ENCODE measurements around the gene DNAH3.
A peak's percentile ranks its signal among the peaks of the same experiment; 100 is the strongest.
"Not testable (repeated sequence)": the region's sequence is repeated elsewhere in the genome, so short reads cannot be mapped to it uniquely, and the experiment has no call there.

DNAH3 gene

DNA sequence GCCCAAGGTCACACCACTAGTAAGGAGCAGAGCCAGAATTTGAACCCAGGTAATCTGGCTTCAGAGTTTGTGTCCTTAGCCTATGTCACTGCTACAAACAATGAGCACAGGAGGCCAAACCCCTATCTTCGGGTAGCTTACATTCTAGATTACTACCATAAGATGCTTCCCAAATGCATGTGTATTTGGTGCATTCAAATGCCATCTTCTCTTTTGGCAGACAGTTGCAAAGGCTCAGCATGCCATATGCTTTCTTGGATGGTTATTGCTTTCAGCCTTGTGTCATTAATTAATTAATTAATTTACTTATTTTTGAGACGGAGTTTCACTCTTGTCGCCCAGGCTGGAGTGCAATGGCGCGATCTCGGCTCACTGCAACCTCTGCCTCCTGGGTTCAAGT, 80.7 kb downstream of the DNAH3 start:
- no peak for DNase-seq

DNA sequence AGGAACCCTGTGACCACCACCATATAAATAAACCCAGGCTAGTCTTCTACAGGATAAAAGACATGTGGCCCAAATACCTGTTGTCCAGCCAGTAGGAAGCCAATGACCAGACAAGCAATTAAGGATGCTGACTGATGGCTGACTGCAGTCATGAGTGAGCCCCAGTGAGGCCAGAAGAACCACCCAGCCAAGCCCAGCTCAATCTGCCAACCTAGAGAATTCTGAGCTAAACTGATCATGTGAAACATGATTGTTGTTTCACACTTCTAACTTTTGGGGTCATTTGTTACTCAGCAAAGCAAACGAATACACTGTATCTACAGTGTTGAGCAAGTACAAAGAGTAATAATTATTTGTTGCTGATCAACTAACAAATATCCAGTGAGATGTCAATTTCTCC, 86.4 kb downstream of the DNAH3 start:
- no peak for DNase-seq

DNA sequence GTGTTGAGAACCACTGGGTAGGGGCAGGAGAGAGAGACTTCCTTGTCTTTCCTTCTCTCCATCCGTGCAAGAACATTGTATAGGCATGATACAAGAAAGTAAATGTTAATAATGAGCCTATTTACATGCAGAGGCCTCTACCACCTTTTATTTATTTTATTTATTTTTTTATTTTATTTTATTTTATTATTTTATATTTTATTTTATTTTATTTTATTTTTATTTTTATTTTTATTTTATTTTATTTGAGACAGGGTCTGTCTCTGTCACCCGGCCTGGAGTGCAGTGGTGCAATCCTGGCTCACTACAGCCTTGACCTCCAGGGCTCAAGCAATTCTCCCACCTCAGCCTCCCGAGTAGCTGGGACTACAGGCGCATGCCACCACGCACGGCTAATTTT, 87.3 kb downstream of the DNAH3 start:
- not testable (repeated sequence) for DNase-seq

DNA sequence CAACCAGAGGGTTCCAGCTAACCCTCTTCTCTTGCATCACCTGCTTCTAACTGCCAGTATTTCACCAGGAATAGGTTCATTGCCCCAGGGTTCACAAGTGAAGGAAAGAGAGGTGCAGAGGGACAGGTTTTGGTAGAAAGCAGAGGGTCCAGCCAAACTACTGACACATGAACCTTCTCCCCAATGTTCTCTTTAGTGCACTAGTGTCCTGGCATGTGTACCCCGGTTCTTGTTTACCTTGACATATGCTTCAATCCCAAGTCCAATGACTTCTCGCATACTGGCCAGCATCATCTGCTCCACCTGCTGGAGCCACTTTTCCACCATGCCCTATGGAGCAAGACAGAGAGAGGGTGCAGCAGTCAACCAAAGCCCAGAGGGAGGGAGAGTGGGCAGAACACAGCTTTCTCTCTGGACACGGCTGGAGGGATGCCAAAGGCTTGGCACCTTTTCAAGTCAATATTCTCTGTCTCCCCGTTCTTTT, 90.6 kb downstream of the DNAH3 start:
- DNase-seq: no peak

DNA sequence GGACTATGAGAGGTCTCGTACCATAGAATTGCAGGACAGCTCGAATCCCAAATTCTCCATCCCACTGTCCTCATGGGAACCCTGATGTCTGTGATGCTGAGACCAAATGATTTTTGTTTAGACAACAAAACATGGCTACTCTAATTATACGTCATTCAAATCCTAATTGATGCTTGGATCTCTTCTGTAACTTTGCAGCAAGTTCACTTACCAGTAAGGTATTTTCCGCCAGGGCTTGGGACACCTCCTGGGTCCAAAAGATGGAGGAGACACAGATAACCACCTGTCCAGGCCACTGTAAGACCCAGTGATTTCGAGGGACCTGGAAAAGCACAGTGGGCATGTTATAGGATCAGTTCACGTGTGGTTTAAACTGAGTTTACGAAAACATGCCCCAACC, 92.8 kb downstream of the DNAH3 start:
- DNase-seq: no peak

DNA sequence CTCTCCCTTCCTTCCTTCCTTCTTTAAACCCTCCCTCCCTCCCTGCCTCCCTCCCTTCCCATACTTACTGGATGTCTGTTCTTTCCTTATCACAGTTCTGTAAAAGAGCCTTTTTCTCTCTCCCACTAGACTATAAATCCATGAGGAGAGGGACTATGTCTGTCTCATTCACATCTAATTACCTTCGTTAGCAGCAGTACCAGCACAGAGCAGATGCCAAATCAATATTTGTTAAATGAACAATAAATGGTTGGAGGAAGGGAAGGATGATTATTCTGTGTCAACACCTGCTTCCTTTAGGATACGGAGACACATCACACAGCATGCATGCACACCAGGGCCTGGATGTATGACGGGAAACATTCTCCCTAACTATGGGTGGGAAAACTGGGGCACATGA, 94.2 kb downstream of the DNAH3 start:
- no peak for DNase-seq

DNA sequence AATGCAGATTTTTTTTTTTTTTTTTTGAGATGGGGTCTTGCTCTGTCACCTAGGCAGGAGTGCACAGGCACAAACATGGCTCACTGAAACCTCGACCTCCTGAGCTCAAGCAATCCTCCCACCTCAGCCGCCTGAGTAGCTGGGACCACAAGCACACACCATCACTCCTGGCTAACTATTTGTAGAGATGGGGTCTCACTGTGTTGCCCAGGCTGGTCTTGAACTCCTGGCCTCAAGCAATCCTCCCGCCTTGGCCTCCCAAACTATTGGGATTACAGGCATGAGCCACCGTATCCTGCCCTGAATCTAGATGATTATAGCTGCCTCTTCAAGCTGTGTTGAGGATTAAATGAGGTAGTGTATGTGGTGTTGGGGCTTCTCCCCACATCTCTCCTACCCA, 94.9 kb downstream of the DNAH3 start:
- not testable (repeated sequence) for DNase-seq

DNA sequence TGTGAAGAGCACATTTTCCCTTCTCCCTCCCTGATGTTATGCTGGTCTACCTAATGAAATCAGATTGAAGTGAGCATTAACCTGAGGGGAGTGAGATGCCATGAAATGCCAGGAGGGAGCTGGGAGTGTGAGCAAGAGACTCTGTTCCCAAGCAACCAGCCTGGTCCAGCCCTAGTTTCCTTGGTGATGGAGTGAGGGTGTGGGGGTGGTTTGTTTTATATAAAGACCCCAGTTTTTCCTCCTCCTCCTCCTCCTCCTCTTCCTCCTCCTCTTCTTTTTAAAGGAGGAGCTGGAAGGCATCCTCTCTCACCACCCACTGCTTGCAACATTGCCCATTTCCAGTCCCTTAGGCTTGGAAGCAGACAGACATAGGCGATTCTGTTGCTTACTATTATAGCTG, 97.1 kb downstream of the DNAH3 start:
- DNase-seq: no peak

DNA sequence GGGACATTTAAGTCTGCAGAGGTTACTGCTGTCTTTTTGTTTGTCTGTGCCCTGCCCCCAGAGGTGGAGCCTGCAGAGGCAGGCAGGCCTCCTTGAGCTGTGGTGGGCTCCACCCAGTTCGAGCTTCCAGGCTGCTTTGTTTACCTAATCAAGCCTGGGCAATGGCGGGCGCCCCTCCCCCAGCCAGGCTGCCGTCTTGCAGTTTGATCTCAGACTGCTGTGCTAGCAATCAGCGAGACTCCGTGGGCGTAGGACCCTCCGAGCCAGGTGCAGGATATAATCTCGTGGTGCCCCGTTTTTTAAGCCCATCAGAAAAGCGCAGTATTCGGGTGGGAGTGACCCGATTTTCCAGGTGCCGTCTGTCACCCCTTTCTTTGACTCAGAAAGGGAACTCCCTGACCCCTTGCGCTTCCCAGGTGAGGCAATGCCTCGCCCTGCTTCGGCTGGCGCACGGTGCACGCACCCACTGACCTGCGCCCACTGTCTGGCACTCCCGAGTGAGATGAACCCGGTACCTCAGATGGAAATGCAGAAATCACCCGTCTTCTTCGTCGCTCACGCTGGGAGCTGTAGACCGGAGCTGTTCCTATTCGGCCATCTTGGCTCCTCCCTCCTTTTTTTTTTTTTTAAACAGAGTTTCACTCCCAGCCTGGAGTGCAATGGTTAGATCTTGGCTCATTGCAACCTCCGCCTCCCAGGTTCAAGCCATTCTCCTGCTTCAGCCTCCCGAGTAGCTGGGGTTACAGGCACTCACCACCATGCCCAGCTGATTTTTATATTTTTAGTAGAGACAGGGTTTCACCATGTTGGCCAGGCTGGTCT, 102.3 kb downstream of the DNAH3 start:
- DNase-seq: not testable (repeated sequence)

DNA sequence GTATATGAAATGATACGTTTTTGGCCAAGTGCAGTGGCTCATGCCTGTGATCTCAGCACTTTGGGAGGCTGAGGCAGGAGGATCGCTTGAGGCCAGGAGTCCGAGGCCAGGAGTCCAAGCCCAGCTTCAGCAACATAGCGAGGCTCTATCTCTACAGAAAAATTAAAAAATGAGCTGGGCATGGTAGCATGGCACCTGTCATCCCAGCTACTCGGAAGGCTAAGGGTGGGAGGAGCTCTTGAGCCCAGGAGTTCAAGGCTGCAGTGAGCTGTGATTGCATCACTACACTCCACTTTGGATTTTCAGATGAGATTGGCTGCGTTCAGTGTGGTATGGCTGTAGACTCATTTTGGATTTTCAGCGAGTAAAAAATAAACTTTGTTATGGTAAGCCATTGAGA, 112.4 kb downstream of the DNAH3 start:
- DNase-seq: no peak

DNA sequence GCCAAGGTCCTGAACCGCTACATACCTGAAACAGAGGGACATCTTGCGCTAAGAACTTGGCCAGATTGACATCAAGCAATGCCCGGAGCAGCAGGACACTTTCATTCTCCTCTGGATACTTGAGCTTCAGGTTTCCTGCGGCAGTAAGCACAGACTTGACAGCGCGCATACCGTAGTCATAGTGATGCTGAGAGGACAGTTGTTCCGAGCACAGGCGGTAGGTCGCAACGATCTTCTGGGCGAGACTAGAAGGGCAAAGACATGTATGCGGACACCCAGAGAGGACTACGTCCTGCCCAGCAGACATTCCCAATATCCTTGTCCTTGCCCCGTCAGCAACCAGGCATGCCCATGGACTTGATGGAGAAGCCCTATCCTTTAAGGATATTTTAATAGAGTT, 112.9 kb downstream of the DNAH3 start:
- DNase-seq: no peak

DNA sequence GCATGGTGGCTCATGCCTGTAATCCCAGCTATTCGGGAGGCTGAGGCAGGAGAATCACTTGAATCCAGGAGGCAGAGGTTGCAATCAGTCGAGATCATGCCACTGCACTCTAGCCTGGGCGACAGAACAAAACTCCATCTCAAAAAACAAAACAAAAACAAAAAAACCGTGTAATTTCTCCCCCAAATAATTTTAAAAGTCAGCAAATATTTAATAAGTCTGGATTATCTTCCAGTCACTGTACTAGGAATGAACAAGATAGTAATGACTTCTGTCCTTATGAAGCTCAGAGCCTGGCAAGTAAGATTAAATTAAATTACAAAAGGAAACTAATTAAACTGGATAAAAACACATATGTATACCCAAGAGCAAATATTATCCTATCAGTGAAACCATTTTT, 113.5 kb downstream of the DNAH3 start:
- no peak for DNase-seq

DNA sequence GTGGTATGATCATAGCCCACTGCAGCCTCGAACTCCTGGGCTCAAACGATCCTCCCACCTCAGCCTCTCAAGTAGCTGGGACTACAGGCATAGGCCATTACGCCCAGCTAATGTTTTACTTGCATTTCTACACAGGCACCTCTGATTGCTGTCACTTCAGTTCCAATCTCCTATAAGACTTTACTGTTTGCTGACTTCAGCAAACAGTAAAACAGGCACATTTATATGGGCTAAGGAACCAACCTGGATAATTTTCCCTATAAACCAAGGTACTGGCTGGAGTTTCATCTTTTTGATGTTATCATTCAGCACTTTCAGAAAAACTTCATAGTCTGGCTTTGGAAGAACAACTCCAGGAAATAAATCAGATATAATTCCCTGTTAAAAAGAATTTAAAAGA, 114.2 kb downstream of the DNAH3 start:
- no peak for DNase-seq

DNA sequence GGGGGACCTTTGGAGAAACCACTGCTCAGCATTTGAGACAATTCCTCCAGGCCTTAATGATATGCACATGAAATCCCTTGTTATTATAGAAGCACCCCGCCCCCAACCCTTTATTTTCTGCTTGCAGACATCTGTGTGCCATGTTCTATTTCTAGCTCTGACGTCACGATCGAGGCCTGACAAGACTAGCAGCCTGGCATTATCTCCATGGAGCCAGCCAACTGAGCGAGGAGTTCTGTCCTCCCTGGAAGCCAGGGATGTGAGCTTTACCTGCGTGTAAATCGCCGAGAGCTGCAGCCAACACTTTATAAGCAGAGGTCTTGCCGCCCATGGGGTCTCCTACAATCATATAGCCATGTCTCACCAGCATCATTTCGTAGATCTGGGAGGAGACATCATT, 116.9 kb downstream of the DNAH3 start:
- no peak for DNase-seq

DNA sequence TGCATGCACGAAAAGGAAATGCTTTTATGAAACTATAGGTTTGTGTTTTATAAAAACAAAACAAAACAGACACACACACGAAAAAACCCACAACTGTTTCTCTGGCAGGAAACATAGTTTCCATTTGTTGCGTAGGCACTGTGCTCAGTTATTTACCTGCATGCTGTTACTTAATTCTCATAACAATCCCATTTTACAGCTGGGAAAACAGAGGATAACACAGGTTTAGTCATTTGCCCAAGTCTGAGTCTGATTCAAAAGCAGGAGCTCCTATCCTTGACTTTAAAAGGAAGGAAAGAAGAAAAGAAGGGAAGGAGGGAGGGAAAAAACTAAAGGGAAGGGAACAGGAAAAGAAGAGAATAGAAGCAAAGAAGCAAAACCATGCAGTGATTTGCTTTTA, 117.4 kb downstream of the DNAH3 start:
- no peak for DNase-seq

DNA sequence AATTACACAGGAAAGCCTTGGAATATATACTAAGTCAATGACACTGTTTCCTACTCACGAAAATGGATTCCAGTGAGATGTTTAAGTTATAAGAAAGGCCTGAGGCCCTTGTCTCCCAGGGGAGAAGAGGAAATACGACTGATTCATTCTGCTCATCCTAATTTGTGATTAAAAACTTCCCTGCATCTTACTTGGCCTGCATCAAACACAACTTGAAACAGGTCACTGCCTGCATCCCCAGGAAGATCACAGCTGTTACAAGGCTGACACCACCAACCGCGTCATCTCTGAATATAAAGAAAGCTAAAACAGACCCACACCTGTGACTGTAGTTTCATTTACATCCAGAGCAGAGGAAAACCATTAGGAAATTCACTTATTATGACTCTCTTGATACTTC, 121.9 kb downstream of the DNAH3 start:
- DNase-seq: no peak

DNA sequence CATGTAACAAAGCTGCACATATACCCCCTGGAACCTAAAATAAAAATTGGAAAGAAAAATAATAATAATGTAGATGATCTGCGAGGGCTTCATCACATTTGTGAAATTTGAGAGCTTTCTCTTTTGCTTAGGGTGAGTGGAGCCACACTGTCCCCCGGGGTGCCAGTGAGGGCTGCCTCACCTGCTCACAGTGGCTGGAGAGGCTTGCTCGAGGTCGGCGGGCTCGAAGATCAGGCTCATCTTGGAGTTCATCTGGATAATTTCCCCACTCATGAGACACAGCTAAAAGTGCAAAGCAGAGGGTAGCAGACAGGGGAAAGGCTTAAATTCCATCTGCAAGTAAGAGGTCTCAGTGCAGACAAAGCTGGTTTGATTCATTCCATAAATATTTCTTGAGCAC, 123.8 kb downstream of the DNAH3 start:
- no peak for DNase-seq

DNA sequence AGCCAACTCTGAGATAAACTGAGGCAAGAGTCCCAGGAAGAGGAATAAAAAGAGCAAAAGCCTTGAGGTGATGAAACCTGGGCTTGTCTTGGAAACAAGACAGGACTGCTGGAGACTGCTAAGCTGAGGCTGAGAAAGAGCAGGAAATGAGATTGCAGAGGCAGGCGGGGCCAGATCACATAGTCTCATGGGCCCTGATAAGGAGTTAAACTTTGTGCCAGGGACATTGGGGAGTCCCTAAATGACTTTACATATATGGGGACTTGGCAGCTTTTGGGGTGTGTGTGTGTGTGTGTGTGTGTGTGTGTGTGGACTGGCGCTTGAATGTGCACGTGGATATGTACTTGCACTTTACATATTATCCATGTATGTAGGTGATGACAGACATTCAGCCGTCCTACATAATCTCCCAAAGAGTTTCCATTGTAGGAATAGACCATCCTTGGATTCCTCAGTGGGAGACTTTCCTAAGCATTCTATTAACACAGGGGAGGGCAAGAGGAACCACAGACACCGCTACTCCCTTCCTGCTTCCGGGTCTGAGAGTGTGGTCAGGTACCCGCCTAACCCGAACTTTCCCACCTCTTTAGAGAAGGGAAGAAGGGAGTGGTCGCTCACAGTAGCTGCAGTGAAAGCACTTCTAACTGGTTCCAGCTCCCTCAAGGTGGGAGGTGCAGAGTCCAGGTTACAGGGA, 127.0 kb downstream of the DNAH3 start:
- DNase-seq: no peak

DNA sequence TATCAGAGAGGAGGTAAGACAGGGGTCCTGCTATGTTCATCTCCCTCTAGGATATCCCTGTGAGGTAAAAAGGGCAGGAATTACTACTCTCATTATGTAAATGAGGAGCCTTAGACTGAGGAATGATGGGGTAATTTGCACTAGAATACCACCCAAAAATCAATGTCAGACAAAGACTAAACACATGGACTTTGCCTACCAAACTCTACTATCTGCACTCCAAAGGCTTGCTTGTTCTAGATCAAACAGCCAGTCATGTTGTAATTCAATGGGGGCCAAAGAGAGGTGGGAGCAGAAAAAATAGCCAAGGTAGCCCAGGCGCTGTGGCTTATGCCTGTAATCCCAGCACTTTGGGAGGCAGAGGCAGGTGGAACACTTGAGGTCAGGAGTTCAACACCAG, 129.3 kb downstream of the DNAH3 start:
- no peak for DNase-seq

DNA sequence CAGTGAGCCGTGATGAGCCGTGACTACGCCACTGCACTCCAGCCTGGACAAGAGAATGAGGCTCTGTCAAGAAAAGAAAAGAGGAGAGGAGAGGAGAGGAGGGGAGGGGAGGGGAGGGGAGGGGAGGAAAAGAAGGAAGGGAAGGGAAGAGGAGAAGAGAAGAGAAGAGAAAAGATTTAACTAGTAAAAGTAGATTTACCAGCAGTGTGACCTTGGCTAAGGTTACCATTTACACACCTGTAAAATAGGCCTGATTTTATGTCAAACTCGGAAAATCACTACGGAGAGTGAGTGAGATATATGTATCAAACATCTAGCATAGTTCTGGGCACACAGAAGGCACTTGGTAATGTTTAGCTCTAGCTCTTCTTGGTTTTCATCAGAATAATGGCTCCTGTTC, 140.8 kb downstream of the DNAH3 start:
- no peak for DNase-seq

DNA sequence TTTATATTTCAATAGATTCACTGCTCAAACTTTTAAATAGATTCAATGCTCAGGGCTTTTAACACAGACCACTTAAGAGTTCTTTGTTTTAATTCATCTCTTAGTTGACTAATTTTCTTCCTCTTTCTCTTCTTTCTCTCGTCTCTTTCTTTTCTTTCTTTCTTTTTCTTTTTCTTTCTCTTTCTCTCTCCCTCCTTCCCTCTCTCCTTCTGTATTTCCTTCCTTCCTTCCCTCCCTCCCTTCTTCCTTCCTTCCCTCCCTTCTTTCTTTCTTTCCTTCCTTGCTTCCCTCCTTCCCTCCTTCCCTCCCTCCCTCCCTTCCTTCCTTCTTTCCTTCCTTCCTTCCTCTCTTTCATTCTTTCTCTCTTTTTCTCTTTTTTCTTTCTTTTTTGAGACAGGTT, 145.6 kb downstream of the DNAH3 start:
- DNase-seq: no peak

DNA sequence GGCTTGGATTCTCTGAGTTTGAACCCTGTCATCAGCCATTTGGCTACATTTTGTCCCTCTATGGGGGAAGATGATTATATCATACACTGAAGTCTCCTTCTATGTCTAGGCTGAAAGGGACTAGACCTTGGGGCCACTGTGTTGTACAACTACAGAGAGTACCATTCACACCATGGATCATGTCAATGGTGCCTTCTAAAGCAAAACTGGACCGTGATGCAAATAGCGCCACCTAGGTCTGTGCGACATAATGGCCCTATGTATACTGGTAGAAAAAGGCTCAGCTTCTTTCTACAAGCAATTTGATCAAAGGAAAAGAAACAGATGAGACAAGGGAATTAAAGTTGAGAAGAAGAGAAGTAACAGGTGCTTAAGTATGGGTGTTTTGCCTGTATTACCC, 149.4 kb downstream of the DNAH3 start:
- DNase-seq: peak; percentile 4

DNA sequence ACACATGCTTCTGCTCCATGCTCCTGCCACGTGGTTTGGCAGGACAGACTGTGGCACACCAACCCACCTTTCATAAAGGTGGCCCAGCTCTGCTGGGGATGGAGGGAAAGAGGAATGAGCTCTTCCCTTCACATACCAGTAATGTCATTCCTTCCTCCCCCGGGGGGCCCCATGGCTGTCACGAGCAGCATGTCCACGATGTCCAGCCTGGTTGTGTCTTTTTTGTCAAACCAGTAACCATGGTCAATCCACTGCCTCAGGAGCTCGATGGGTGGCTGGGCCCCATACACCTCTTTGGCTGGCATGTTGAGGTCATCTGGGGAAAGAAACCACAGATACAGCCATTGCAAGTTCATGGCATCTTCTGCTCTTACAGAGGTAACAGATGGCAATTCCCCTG, 153.5 kb downstream of the DNAH3 start:
- no peak for DNase-seq

DNA sequence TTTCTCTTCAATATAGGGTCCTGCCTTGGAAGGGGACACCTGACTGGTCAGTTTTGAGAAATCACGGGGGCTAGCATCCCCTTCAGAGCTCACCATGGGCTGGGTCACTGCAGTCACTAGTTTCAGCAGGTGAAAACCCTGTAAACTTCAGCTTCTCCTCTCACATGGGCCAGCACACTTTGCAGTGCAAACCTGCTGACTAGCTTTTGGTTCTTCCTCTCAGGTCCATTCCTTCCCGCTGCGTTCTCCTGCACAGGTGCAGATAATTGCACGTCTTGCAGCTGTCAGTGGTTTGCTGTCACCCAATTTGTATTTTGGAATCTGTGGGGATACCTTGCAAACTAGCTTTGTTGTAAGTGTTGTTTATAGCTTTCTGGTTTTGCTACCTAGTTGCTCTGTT, 154.9 kb downstream of the DNAH3 start:
- DNase-seq: no peak

Measured in activated CD4-positive, alpha-beta T cell treated with anti-CD3 and anti-CD28 coated beads, Interleukin-2, amount 50 U/mL, for 1 hour (primary cell).